K562 (cell line): ENCODE results near the gene SPHK2. TPM values are rescaled to one million over a fixed set of nuclear protein-coding genes. Genes with fewer than 3 reads are reported as not detected.

Experiments
- ATAC-seq: fragments of 200-7000 bp; cut with Tn5 transposase; 3 replicates; pipeline ENCODE4 v1.9.1; 2020; ENCODE audit warnings: moderate library complexity
- BruUV-seq: library from RNA; stranded (reverse); fragments of 400-500 nt; replicated peaks from 2 replicates; lab custom pipeline; 2021; lab: Mats Ljungman, UMichigan
- CTCF ChIA-PET: fragments of 300-600 bp; formaldehyde crosslinking; extraction: SDS; loops from one replicate; lab custom pipeline; 2021; ENCODE audit warnings: low intra/inter-chr PET ratio; lab: Yijun Ruan, JAX
- POLR2A ChIA-PET: fragments of 300-600, 350-650 bp; sonication (Branson Sonifier 250); formaldehyde crosslinking; extraction: SDS; loops from one replicate; lab custom pipeline; 2021; ENCODE audit warnings: antibody characterized with exemption, inconsistent platforms; lab: Yijun Ruan, JAX
- DNase-seq, 4 experiments: peaks; one replicate each; pipeline versions ENCODE4 v3.0.0 to v3.0.0-alpha.2; 2011 to 2018; ENCODE audit warnings: low spot score in 3 of 4, mixed read lengths in 3 of 4; ENCODE audit errors: extremely low read depth in 1 of 4
- FAIRE-seq: peaks from 2 replicates; lab custom pipeline; 2011; peaks lifted over from hg19 to GRCh38; lab: Jason Lieb, UNC
- H2AFZ ChIP-seq: 2 replicates; pipeline ENCODE4 v1.6.0; 2011; ENCODE audit warnings: low read depth, low read length, control low read depth, inconsistent platforms
- H3K27ac ChIP-seq: fragments of 200-600 bp; 3 replicates; pipeline ENCODE4 v1.8.0; 2011; ENCODE audit warnings: low read depth, mild to moderate bottlenecking, control low read depth, inconsistent platforms, low read length, moderate library complexity, mixed read lengths; ENCODE audit errors: extremely low read depth
- H3K27me3 ChIP-seq, 2 experiments: fragments of 300-600 bp in 1 of 2; 2 replicates in 1 of 2; 3 replicates in 1 of 2; pipeline versions ENCODE4 v1.6.0 to v1.8.0; 2011; ENCODE audit warnings: inconsistent platforms in 2 of 2, low read length in 2 of 2, mild to moderate bottlenecking in 1 of 2, mixed read lengths in 1 of 2, moderate library complexity in 1 of 2; ENCODE audit not compliant: control insufficient read depth in 2 of 2, insufficient read depth in 2 of 2
- H3K36me3 ChIP-seq: fragments of 300-600 bp; 3 replicates; pipeline ENCODE4 v1.8.0; 2011; ENCODE audit warnings: mild to moderate bottlenecking, low read length, inconsistent platforms; ENCODE audit not compliant: control insufficient read depth, insufficient read depth
- H3K4me1 ChIP-seq, 2 experiments: fragments of 200-600 bp in 1 of 2; replicated peaks in 1 of 2; 2 replicates in 1 of 2; 3 replicates in 1 of 2; pipeline versions ENCODE4 v1.5.1 to v1.8.0; 2011; ENCODE audit warnings: inconsistent platforms in 2 of 2, low read length in 2 of 2, mild to moderate bottlenecking in 1 of 2, mixed read lengths in 1 of 2, moderate library complexity in 1 of 2; ENCODE audit not compliant: control insufficient read depth in 2 of 2, insufficient read depth in 2 of 2
- H3K4me2 ChIP-seq: 2 replicates; pipeline ENCODE4 v1.6.1; 2011; ENCODE audit warnings: low read length, control low read depth, inconsistent platforms, mixed read lengths; ENCODE audit not compliant: insufficient read depth
- H3K4me3 ChIP-seq: fragments of 200-600 bp; sonication (generic), shearing (Covaris generic); 2 replicates; pipeline ENCODE4 v1.5.1; 2016; ENCODE audit warnings: control low read depth, inconsistent platforms
- H3K79me2 ChIP-seq: fragments of 200-600 bp; 3 replicates; pipeline ENCODE4 v1.8.0; 2011; ENCODE audit warnings: low read length, inconsistent platforms; ENCODE audit not compliant: control insufficient read depth, insufficient read depth
- H3K9ac ChIP-seq, 2 experiments: 2 replicates each; pipeline versions ENCODE4 v1.6.0 to v1.6.1; 2011; ENCODE audit warnings: low read depth in 2 of 2, low read length in 2 of 2, control low read depth in 1 of 2, inconsistent platforms in 1 of 2, mild to moderate bottlenecking in 1 of 2, mixed read lengths in 1 of 2; ENCODE audit not compliant: insufficient read depth in 1 of 2
- H3K9me1 ChIP-seq: one replicate; pipeline ENCODE4 v1.6.0; 2011; ENCODE audit warnings: inconsistent platforms, mild to moderate bottlenecking, low read length, moderate library complexity; ENCODE audit not compliant: control insufficient read depth, insufficient read depth
- H3K9me3 ChIP-seq: replicated peaks from 2 replicates; pipeline ENCODE4 v1.5.1; 2011; ENCODE audit warnings: low read depth, low read length, inconsistent platforms; ENCODE audit not compliant: control insufficient read depth, insufficient read depth
- H4K20me1 ChIP-seq: replicated peaks from 2 replicates; pipeline ENCODE4 v1.6.1; 2011; ENCODE audit warnings: low read length, inconsistent platforms, mixed read lengths; ENCODE audit not compliant: control insufficient read depth, insufficient read depth
- BRD4 ChIP-seq: fragments of 200-600 bp; sonication (generic); IDR thresholded peaks from 2 replicates; pipeline ENCODE4 v1.6.1; 2017; ENCODE audit warnings: inconsistent platforms
- CBFA2T2 ChIP-seq: fragments of 450-650 bp; conservative IDR thresholded peaks from 2 replicates; pipeline ENCODE4 v1.6.1; 2017; ENCODE audit warnings: mild to moderate bottlenecking
- EP400 ChIP-seq: fragments of 450-650 bp; IDR thresholded peaks from 2 replicates; pipeline ENCODE4 v1.6.1; 2017; ENCODE audit warnings: antibody characterized with exemption, mild to moderate bottlenecking, moderate library complexity
- HIVEP1 ChIP-seq: fragments of 250-450 bp; sonication (Bioruptor Pico); IDR thresholded peaks from 2 replicates; pipeline ENCODE4 v1.4.0; 2020; ENCODE audit warnings: mild to moderate bottlenecking
- RUNX1 ChIP-seq: sonication (generic); IDR thresholded peaks from 2 replicates; pipeline ENCODE4 v1.6.1; 2016; ENCODE audit warnings: antibody characterized with exemption, low read depth
- SMAD3 ChIP-seq: fragments of 450-650 bp; formaldehyde crosslinking; conservative IDR thresholded peaks from 2 replicates; pipeline ENCODE4 v1.4.0; 2020; ENCODE audit warnings: mild to moderate bottlenecking
- THRAP3 ChIP-seq: fragments of 450-650 bp; IDR thresholded peaks from 2 replicates; pipeline ENCODE4 v1.6.1; 2016; ENCODE audit warnings: mild to moderate bottlenecking, inconsistent platforms, borderline replicate concordance
- ZNF140 ChIP-seq: fragments of 250-450 bp; sonication (Bioruptor Pico); IDR thresholded peaks from 2 replicates; pipeline ENCODE4 v1.8.0; 2021; ENCODE audit warnings: moderate library complexity, mild to moderate bottlenecking, inconsistent platforms
- ZNF41 ChIP-seq: fragments of 250-450 bp; sonication (Bioruptor Pico); conservative IDR thresholded peaks from 2 replicates; pipeline ENCODE4 v1.4.0; 2020; ENCODE audit warnings: mild to moderate bottlenecking
- ZNF780A ChIP-seq: fragments of 250-450 bp; sonication (Bioruptor Pico); IDR thresholded peaks from 2 replicates; pipeline ENCODE4 v1.5.0; 2021; ENCODE audit warnings: mild to moderate bottlenecking
- WGBS: fragments of 100-300 bp; shearing (Covaris generic); methylation state at CpG from one replicate; pipeline ENCODE4 v1.1.6; 2016; ENCODE audit warnings: low coverage, mixed read lengths; ENCODE audit not compliant: insufficient coverage; ENCODE audit errors: missing lambda C conversion rate; 5-methylcytosine and 5-hydroxymethylcytosine counted together
- in situ Hi-C: fragments of 300-500 bp; cut with MboI; formaldehyde crosslinking; loops from 4 replicates; pipeline ENCODE4 v1.15.0; 2018; ENCODE audit warnings: inconsistent platforms, mixed read lengths
- intact Hi-C: fragments of 100-400 bp; cut with micrococcal nuclease; formaldehyde crosslinking; loops from 2 replicates; pipeline ENCODE4 v1.14.2; 2022
- polyA plus RNA-seq, 8 experiments: library from polyadenylated mRNA; depleted of rRNA in 4 of 8; stranded (reverse) in 5 of 8; unstranded in 3 of 8; fragments of >200 nt; fragmentation: Nextera tagmentation in 2 of 8; fragmentation: Illumina TruSeq in 1 of 8; extraction: Ambion mirVana in 2 of 8; extraction: Trizol in 1 of 8; gene quantifications; 2 replicates each; pipeline versions ENCODE4 v1.2.1 to v1.2.3, GENCODE V29; 2011 to 2014; ENCODE audit warnings: inconsistent platforms in 1 of 8, missing spikeins in 1 of 8
- total RNA-seq, 7 experiments: library from RNA; depleted of rRNA in 6 of 7; stranded (reverse); fragments of >200 nt in 6 of 7; fragmentation: Illumina TruSeq in 2 of 7; extraction: Trizol in 2 of 7; gene quantifications; 2 replicates each; pipeline versions ENCODE4 v1.2.1 to v1.2.3, GENCODE V29; 2011 to 2021; ENCODE audit warnings: low replicate concordance in 1 of 7
- TF ChIP-seq, protein P1 (sequence below): conservative IDR thresholded peaks from 2 replicates; pipeline ENCODE4 v1.6.1; 2011; ENCODE audit warnings: low read depth, mild to moderate bottlenecking, low read length; ENCODE audit not compliant: control insufficient read depth
- TF ChIP-seq, protein P2 (sequence below): fragments of 200-800 bp; sonication (Bioruptor generic); IDR thresholded peaks from 2 replicates; pipeline ENCODE4 v1.6.1; 2017; ENCODE audit warnings: missing genetic modification characterization, missing compliant biosample characterization
- TF ChIP-seq, protein P3 (sequence below), 2 experiments: fragments of 450-650 bp in 1 of 2; IDR thresholded peaks; 2 replicates each; pipeline ENCODE4 v1.6.1; 2011 to 2017; ENCODE audit warnings: low read depth in 2 of 2, antibody characterized with exemption in 1 of 2, borderline replicate concordance in 1 of 2, low read length in 1 of 2, mild to moderate bottlenecking in 1 of 2, mixed read lengths in 1 of 2; ENCODE audit not compliant: control insufficient read depth in 1 of 2
- TF ChIP-seq, protein P4 (sequence below), 2 experiments: fragments of 150-350 bp in 1 of 2; IDR thresholded peaks; 2 replicates each; pipeline ENCODE4 v1.6.1; 2012 to 2016; ENCODE audit warnings: low read depth in 2 of 2, low read length in 2 of 2, mild to moderate bottlenecking in 1 of 2, moderate library complexity in 1 of 2

SPHK2 gene
- total and polyA plus RNA-seq, 9 of the 15 experiments (the other 6 are each of a cell fraction or from before 2014, with no cell fraction given), result 0.10 to 15.2 (median 2.9) TPM

GRCh38 chr19:48664476-48664875 is 45.2 kb downstream of the SPHK2 start:
- ChIA-PET POLR2A (no interaction called here), CTCF (no interaction called here)
- Histone ChIP-seq H3K9ac (peak overlapping the region in 1 of 2 experiments; percentile 20; a peak in 1 of 4 replicates), H3K27me3 (no peaks in the 10 kb centered on the region), H3K4me3 (no peak overlapping the region), H3K4me2 (no peak overlapping the region), H3K9me1 (no peaks in the 10 kb centered on the region), H3K4me1 (peaks cover 11 to 14% of the 10 kb centered on the region in 2 experiments), H3K9me3 (no peaks in the 10 kb centered on the region), H3K79me2 (no peaks in the 10 kb centered on the region), H3K36me3 (no peaks in the 10 kb centered on the region), H3K27ac (no peak overlapping the region), H4K20me1 (no peaks in the 10 kb centered on the region), H2AFZ (no peak overlapping the region)
- ATAC-seq (no peak), DNase-seq (no peak), FAIRE-seq (no peak)
- intact Hi-C loops, result no loop called here
- BruUV-seq, result no TSS peak
- WGBS, result 84% methylated on average over 11 of the region's 14 CpGs
- in situ Hi-C loops, result no loop called here
- TF ChIP-seq ZNF140 (CRISPR knock-in tag) (no peak), RUNX1 (no peak), SMAD3 (no peak), ZNF41 (CRISPR knock-in tag) (no peak), BRD4 (no peak), EP400 (no peak), CBFA2T2 (no peak), ZNF780A (CRISPR knock-in tag) (no peak), HIVEP1 (CRISPR knock-in tag) (no peak), THRAP3 (no peak)
- TF ChIP-seq, protein P1, sequence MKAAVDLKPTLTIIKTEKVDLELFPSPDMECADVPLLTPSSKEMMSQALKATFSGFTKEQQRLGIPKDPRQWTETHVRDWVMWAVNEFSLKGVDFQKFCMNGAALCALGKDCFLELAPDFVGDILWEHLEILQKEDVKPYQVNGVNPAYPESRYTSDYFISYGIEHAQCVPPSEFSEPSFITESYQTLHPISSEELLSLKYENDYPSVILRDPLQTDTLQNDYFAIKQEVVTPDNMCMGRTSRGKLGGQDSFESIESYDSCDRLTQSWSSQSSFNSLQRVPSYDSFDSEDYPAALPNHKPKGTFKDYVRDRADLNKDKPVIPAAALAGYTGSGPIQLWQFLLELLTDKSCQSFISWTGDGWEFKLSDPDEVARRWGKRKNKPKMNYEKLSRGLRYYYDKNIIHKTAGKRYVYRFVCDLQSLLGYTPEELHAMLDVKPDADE, result no peak
- TF ChIP-seq, protein P2, sequence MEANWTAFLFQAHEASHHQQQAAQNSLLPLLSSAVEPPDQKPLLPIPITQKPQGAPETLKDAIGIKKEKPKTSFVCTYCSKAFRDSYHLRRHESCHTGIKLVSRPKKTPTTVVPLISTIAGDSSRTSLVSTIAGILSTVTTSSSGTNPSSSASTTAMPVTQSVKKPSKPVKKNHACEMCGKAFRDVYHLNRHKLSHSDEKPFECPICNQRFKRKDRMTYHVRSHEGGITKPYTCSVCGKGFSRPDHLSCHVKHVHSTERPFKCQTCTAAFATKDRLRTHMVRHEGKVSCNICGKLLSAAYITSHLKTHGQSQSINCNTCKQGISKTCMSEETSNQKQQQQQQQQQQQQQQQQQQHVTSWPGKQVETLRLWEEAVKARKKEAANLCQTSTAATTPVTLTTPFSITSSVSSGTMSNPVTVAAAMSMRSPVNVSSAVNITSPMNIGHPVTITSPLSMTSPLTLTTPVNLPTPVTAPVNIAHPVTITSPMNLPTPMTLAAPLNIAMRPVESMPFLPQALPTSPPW (CRISPR knock-in tag), result no peak
- TF ChIP-seq, protein P3, sequence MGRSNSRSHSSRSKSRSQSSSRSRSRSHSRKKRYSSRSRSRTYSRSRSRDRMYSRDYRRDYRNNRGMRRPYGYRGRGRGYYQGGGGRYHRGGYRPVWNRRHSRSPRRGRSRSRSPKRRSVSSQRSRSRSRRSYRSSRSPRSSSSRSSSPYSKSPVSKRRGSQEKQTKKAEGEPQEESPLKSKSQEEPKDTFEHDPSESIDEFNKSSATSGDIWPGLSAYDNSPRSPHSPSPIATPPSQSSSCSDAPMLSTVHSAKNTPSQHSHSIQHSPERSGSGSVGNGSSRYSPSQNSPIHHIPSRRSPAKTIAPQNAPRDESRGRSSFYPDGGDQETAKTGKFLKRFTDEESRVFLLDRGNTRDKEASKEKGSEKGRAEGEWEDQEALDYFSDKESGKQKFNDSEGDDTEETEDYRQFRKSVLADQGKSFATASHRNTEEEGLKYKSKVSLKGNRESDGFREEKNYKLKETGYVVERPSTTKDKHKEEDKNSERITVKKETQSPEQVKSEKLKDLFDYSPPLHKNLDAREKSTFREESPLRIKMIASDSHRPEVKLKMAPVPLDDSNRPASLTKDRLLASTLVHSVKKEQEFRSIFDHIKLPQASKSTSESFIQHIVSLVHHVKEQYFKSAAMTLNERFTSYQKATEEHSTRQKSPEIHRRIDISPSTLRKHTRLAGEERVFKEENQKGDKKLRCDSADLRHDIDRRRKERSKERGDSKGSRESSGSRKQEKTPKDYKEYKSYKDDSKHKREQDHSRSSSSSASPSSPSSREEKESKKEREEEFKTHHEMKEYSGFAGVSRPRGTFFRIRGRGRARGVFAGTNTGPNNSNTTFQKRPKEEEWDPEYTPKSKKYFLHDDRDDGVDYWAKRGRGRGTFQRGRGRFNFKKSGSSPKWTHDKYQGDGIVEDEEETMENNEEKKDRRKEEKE (IDR thresholded peaks at IDR 0.05; ENCODE audit: borderline replicate concordance in 1 of 2, control insufficient read depth in 1 of 2, low read depth in 2 of 2, low read length in 1 of 2), result no peak
- TF ChIP-seq, protein P4, sequence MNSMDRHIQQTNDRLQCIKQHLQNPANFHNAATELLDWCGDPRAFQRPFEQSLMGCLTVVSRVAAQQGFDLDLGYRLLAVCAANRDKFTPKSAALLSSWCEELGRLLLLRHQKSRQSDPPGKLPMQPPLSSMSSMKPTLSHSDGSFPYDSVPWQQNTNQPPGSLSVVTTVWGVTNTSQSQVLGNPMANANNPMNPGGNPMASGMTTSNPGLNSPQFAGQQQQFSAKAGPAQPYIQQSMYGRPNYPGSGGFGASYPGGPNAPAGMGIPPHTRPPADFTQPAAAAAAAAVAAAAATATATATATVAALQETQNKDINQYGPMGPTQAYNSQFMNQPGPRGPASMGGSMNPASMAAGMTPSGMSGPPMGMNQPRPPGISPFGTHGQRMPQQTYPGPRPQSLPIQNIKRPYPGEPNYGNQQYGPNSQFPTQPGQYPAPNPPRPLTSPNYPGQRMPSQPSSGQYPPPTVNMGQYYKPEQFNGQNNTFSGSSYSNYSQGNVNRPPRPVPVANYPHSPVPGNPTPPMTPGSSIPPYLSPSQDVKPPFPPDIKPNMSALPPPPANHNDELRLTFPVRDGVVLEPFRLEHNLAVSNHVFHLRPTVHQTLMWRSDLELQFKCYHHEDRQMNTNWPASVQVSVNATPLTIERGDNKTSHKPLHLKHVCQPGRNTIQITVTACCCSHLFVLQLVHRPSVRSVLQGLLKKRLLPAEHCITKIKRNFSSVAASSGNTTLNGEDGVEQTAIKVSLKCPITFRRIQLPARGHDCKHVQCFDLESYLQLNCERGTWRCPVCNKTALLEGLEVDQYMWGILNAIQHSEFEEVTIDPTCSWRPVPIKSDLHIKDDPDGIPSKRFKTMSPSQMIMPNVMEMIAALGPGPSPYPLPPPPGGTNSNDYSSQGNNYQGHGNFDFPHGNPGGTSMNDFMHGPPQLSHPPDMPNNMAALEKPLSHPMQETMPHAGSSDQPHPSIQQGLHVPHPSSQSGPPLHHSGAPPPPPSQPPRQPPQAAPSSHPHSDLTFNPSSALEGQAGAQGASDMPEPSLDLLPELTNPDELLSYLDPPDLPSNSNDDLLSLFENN (IDR thresholded peaks at IDR 0.05; ENCODE audit: low read depth in 2 of 2, low read length in 2 of 2), result no peak
